Smooth muscle cell (in vitro differentiated cells): ENCODE results near the gene ZDHHC22. TPM values are rescaled to one million over a fixed set of nuclear protein-coding genes. Genes with fewer than 3 reads are reported as not detected.

Experiments used
- DNase-seq: peaks from one replicate; lab custom pipeline; 2025; ENCODE audit not compliant: unreplicated experiment; lab: John Stamatoyannopoulos, UW
- H2AFZ ChIP-seq: fragments of 200-600 bp; sonication (generic); 2 replicates; pipeline ENCODE4 v1.6.0; 2016; ENCODE audit warnings: antibody characterized with exemption, low read depth, mild to moderate bottlenecking
- H3F3A ChIP-seq: fragments of 200-600 bp; sonication (generic); 2 replicates; pipeline ENCODE4 v1.6.0; 2017; ENCODE audit warnings: antibody characterized with exemption, low read depth
- H3K27ac ChIP-seq: fragments of 200-600 bp; sonication (generic); 2 replicates; pipeline ENCODE4 v1.5.1; 2016; ENCODE audit warnings: low read depth, mild to moderate bottlenecking
- H3K27me3 ChIP-seq: fragments of 200-600 bp; sonication (generic); 2 replicates; pipeline ENCODE4 v1.6.1; 2016; ENCODE audit warnings: low read depth, mild to moderate bottlenecking
- H3K36me3 ChIP-seq: fragments of 200-600 bp; sonication (generic); 2 replicates; pipeline ENCODE4 v1.5.1; 2016; ENCODE audit warnings: low read depth
- H3K4me1 ChIP-seq: fragments of 200-600 bp; sonication (generic); 2 replicates; pipeline ENCODE4 v1.5.1; 2016; ENCODE audit warnings: low read depth
- H3K4me2 ChIP-seq: fragments of 200-600 bp; sonication (generic); 2 replicates; pipeline ENCODE4 v1.6.0; 2016; ENCODE audit warnings: mild to moderate bottlenecking
- H3K4me3 ChIP-seq: fragments of 200-600 bp; sonication (generic); 2 replicates; pipeline ENCODE4 v1.5.1; 2016; ENCODE audit warnings: mild to moderate bottlenecking
- H3K79me2 ChIP-seq: fragments of 200-600 bp; sonication (generic); 2 replicates; pipeline ENCODE4 v1.6.0; 2016; ENCODE audit warnings: low read depth, mild to moderate bottlenecking
- H3K9ac ChIP-seq: fragments of 200-600 bp; sonication (generic); 2 replicates; pipeline ENCODE4 v1.6.0; 2016; ENCODE audit warnings: low read depth
- H3K9me3 ChIP-seq: fragments of 200-600 bp; sonication (generic); replicated peaks from 2 replicates; pipeline ENCODE4 v1.5.1; 2016; ENCODE audit warnings: low read depth
- H4K20me1 ChIP-seq: fragments of 200-600 bp; sonication (generic); 2 replicates; pipeline ENCODE4 v1.6.0; 2016; ENCODE audit warnings: low read depth
- CTCF ChIP-seq: fragments of 200-600 bp; sonication (generic); IDR thresholded peaks from 2 replicates; pipeline ENCODE4 v1.5.1; 2017; ENCODE audit warnings: borderline replicate concordance, mild to moderate bottlenecking, antibody characterized with exemption; ENCODE audit not compliant: insufficient read depth, poor library complexity, severe bottlenecking
- WGBS: methylation state at CpG from one replicate; pipeline ENCODE4 v1.1.7; 2016; ENCODE audit warnings: low lambda C conversion rate; 5-methylcytosine and 5-hydroxymethylcytosine counted together
- polyA plus RNA-seq: library from polyadenylated mRNA; unstranded; fragments of >200 nt; fragmentation: Nextera tagmentation; extraction: Ambion mirVana; gene quantifications from 2 replicates; pipeline ENCODE4 v1.2.1, GENCODE V29; 2016
- total RNA-seq: library from RNA; depleted of rRNA; stranded (reverse); fragments of >200 nt; gene quantifications from 2 replicates; pipeline ENCODE4 v1.2.3, GENCODE V29; 2014

The ZDHHC22 gene
- total and polyA plus RNA-seq, 2 experiments from 2014 or later = not detected

- Histone ChIP-seq H3K4me2 (no peak overlapping the region), H2AFZ (no peak overlapping the region), H3K36me3 (no peaks in the 10 kb centered on the region), H3K9ac (no peak overlapping the region), H3K27me3 (peaks cover 38% of the 10 kb centered on the region), H3K27ac (no peak overlapping the region), H4K20me1 (no peaks in the 10 kb centered on the region), H3K4me1 (peaks cover 3% of the 10 kb centered on the region), H3K9me3 (no peaks in the 10 kb centered on the region), H3K4me3 (no peak overlapping the region), H3K79me2 (no peaks in the 10 kb centered on the region), H3F3A (no peaks in the 10 kb centered on the region)
- no peak for DNase-seq
- no peak for TF ChIP-seq CTCF
- WGBS = 94% methylated on average over 6 of the region's 6 CpGs
These were observed 19.0 kb downstream of the ZDHHC22 start for GRCh38 chr14:77122526-77123125.

- H3K27me3 ChIP-seq = peaks cover 22% of the 10 kb centered on the region
- no peaks in the 10 kb centered on the region for H3K79me2 ChIP-seq
- H3K4me2 ChIP-seq = no peak overlapping the region
- no peaks in the 10 kb centered on the region for H3K36me3 ChIP-seq
- H3K4me3 ChIP-seq = no peak overlapping the region
- H2AFZ ChIP-seq = no peak overlapping the region
- no peaks in the 10 kb centered on the region for H3K9me3 ChIP-seq
- H3K27ac ChIP-seq = no peak overlapping the region
- H3F3A ChIP-seq = no peaks in the 10 kb centered on the region
- peaks cover 3% of the 10 kb centered on the region for H3K4me1 ChIP-seq
- no peak for TF ChIP-seq CTCF
- no peaks in the 10 kb centered on the region for H4K20me1 ChIP-seq
- 83% methylated on average over 9 of the region's 9 CpGs for WGBS
- H3K9ac ChIP-seq = no peak overlapping the region
- DNase-seq = no peak
These were observed 20.5 kb downstream of the ZDHHC22 start for GRCh38 chr14:77120771-77121743.

- no peaks in the 10 kb centered on the region for H3K36me3 ChIP-seq
- H3K4me1 ChIP-seq = peaks cover 3% of the 10 kb centered on the region
- DNase-seq = no peak
- no peak overlapping the region for H3K9ac ChIP-seq
- no peak for TF ChIP-seq CTCF
- 96% methylated on average over 7 of the region's 7 CpGs for WGBS
- H3K9me3 ChIP-seq = no peaks in the 10 kb centered on the region
- no peaks in the 10 kb centered on the region for H3K79me2 ChIP-seq
- H3K4me3 ChIP-seq = no peak overlapping the region
- H4K20me1 ChIP-seq = no peaks in the 10 kb centered on the region
- no peaks in the 10 kb centered on the region for H3F3A ChIP-seq
- H3K4me2 ChIP-seq = no peak overlapping the region
- no peak overlapping the region for H2AFZ ChIP-seq
- peaks cover 12% of the 10 kb centered on the region for H3K27me3 ChIP-seq
- no peak overlapping the region for H3K27ac ChIP-seq
These were observed 21.7 kb downstream of the ZDHHC22 start for GRCh38 chr14:77119851-77120250.
